Loucy (cell line): ENCODE results near the gene SYNJ2.

ENCODE experiments used
- H2AFZ ChIP-seq: fragments of 200-600 bp; sonication (generic); 2 replicates; pipeline ENCODE4 v1.6.0; 2016; ENCODE audit warnings: antibody characterized with exemption, mild to moderate bottlenecking, low read length, moderate library complexity
- H3F3A ChIP-seq: fragments of 200-600 bp; 2 replicates; pipeline ENCODE4 v1.6.0; 2016; ENCODE audit warnings: antibody characterized with exemption, low read depth, mild to moderate bottlenecking
- H3K27me3 ChIP-seq: fragments of 200-600 bp; sonication (generic); 2 replicates; pipeline ENCODE4 v1.6.1; 2014; ENCODE audit warnings: low read length, mild to moderate bottlenecking; ENCODE audit not compliant: insufficient read depth, poor library complexity, severe bottlenecking
- H3K36me3 ChIP-seq: fragments of 200-600 bp; sonication (generic); 2 replicates; pipeline ENCODE4 v1.6.1; 2016; ENCODE audit warnings: low read length; ENCODE audit not compliant: insufficient read depth
- H3K4me1 ChIP-seq: fragments of 200-600 bp; sonication (generic); 2 replicates; pipeline ENCODE4 v1.5.1; 2014; ENCODE audit warnings: low read length, mild to moderate bottlenecking; ENCODE audit not compliant: insufficient read depth, poor library complexity, severe bottlenecking
- H3K4me2 ChIP-seq: fragments of 200-600 bp; sonication (generic); 2 replicates; pipeline ENCODE4 v1.6.0; 2014; ENCODE audit warnings: antibody characterized with exemption, low read length, low read depth, mild to moderate bottlenecking; ENCODE audit not compliant: poor library complexity, severe bottlenecking
- H3K4me3 ChIP-seq: fragments of 200-600 bp; sonication (generic); 2 replicates; pipeline ENCODE4 v1.5.1; 2014; ENCODE audit warnings: low read length, mild to moderate bottlenecking, mixed read lengths; ENCODE audit not compliant: poor library complexity, severe bottlenecking
- H3K79me2 ChIP-seq: fragments of 200-600 bp; sonication (generic); 2 replicates; pipeline ENCODE4 v1.6.1; 2014; ENCODE audit warnings: low read length; ENCODE audit not compliant: insufficient read depth
- H3K9ac ChIP-seq: fragments of 200-600 bp; sonication (generic); 2 replicates; pipeline ENCODE4 v1.6.0; 2014; ENCODE audit warnings: mild to moderate bottlenecking, low read depth, low read length, moderate library complexity; ENCODE audit not compliant: poor library complexity, severe bottlenecking
- H3K9me2 ChIP-seq: fragments of 200-600 bp; sonication (generic); replicated peaks from 2 replicates; pipeline ENCODE4 v1.6.1; 2016; ENCODE audit warnings: low read depth, low read length, mixed read lengths
- H3K9me3 ChIP-seq: fragments of 200-600 bp; sonication (generic); 2 replicates; pipeline ENCODE4 v1.6.1; 2014; ENCODE audit warnings: mild to moderate bottlenecking, antibody characterized with exemption, low read length, low read depth; ENCODE audit not compliant: insufficient read depth
- H4K20me1 ChIP-seq: fragments of 200-600 bp; sonication (generic); 2 replicates; pipeline ENCODE4 v1.6.0; 2014; ENCODE audit warnings: antibody characterized with exemption, low read length, mild to moderate bottlenecking; ENCODE audit not compliant: insufficient read depth, poor library complexity, severe bottlenecking
- EZH2phosphoT487 ChIP-seq: fragments of 200-600 bp; IDR thresholded peaks from 2 replicates; pipeline ENCODE4 v1.6.1; 2018; ENCODE audit warnings: antibody characterized with exemption, mild to moderate bottlenecking, moderate library complexity, borderline replicate concordance
- TF ChIP-seq, protein P1 (sequence below): fragments of 200-600 bp; sonication (generic); conservative IDR thresholded peaks from 2 replicates; pipeline ENCODE4 v1.5.1; 2014; ENCODE audit warnings: mild to moderate bottlenecking, antibody characterized with exemption, low read length

SYNJ2 gene

DNA sequence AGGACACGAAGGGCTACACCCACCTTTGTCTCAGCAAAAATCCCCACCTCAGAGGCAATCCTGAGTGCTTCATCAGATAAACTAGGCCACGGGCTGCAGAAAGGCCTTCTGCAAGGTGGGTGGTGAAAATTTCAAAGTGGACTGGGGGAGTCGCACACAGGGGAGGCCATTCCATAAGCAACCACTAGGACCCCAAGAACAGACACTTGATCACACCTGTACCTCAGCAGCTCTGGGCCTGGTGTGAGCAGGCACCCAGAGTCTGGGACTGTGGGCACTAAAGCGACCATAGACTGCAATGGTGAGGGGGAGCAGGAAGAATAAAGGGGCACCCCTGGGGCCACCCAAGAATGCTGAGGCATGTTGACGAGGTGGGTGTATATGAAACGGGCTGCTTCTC lies 133.8 kb downstream of the SYNJ2 start:
- Histone ChIP-seq H2AFZ (no peak overlapping the region), H3K4me3 (no peak overlapping the region), H3K4me2 (no peak overlapping the region), H3K79me2 (no peaks in the 10 kb centered on the region), H3K9me2 (no peaks in the 10 kb centered on the region), H3F3A (no peaks in the 10 kb centered on the region), H3K9ac (no peak overlapping the region), H4K20me1 (no peaks in the 10 kb centered on the region), H3K27me3 (no peaks in the 10 kb centered on the region), H3K9me3 (no peaks in the 10 kb centered on the region), H3K36me3 (peaks cover 64% of the 10 kb centered on the region; the same call in 1 of the 2 replicates), H3K4me1 (no peaks in the 10 kb centered on the region)
- TF ChIP-seq, protein P1, sequence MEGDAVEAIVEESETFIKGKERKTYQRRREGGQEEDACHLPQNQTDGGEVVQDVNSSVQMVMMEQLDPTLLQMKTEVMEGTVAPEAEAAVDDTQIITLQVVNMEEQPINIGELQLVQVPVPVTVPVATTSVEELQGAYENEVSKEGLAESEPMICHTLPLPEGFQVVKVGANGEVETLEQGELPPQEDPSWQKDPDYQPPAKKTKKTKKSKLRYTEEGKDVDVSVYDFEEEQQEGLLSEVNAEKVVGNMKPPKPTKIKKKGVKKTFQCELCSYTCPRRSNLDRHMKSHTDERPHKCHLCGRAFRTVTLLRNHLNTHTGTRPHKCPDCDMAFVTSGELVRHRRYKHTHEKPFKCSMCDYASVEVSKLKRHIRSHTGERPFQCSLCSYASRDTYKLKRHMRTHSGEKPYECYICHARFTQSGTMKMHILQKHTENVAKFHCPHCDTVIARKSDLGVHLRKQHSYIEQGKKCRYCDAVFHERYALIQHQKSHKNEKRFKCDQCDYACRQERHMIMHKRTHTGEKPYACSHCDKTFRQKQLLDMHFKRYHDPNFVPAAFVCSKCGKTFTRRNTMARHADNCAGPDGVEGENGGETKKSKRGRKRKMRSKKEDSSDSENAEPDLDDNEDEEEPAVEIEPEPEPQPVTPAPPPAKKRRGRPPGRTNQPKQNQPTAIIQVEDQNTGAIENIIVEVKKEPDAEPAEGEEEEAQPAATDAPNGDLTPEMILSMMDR, result no peak
- no peak for TF ChIP-seq EZH2phosphoT487

DNA sequence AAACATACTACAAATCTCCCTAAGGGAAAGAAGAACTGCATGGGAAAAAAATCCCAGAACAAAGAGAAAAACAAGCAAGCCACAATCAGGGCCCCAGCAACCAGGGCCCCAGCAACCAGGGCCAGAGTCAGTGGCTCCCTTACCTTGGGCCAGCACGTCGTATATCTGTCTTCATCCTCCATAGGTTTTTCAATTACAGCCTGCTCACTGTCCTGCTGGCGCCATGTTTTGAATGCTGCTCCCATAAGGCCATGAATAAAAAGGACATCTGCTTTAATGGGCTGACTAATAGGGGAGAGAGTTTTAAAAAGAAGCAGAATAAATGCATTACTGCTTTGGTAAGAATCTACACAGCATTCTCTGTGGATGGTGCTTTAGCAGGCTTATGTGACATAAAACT lies 137.2 kb downstream of the SYNJ2 start:
- Histone ChIP-seq H3K36me3 (peaks cover 56% of the 10 kb centered on the region; the same call in 1 of the 2 replicates), H3K4me2 (no peak overlapping the region), H3F3A (no peaks in the 10 kb centered on the region), H3K9ac (no peak overlapping the region), H3K79me2 (no peaks in the 10 kb centered on the region), H3K27me3 (no peaks in the 10 kb centered on the region), H2AFZ (no peak overlapping the region), H3K4me1 (no peaks in the 10 kb centered on the region), H3K9me2 (no peaks in the 10 kb centered on the region), H4K20me1 (no peaks in the 10 kb centered on the region), H3K4me3 (no peak overlapping the region), H3K9me3 (no peaks in the 10 kb centered on the region)
- no peak for TF ChIP-seq EZH2phosphoT487
- TF ChIP-seq, protein P1, result no peak

DNA sequence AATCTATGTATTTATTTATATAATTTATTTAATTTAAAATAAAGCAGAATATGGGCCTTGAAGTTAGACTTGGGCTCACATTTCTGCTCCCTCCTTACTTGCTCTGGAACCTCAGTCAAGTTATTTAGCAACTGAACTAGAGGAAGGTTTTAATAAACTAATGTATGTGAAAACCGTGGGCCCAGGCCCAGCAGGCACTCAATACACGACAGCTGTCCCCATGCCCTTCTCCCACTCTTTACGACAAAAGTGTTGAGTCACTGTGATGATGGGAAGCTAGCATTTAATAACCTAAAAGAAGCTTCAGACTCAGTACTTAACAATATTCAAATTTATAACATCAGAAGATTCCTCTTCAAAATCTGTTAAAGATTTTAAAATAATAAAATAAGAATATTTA lies 139.7 kb downstream of the SYNJ2 start:
- Histone ChIP-seq H3K4me2 (no peak overlapping the region), H3K79me2 (no peaks in the 10 kb centered on the region), H3K9me2 (no peaks in the 10 kb centered on the region), H4K20me1 (no peaks in the 10 kb centered on the region), H2AFZ (no peak overlapping the region), H3K9ac (no peak overlapping the region), H3K9me3 (no peaks in the 10 kb centered on the region), H3K4me1 (no peaks in the 10 kb centered on the region), H3K36me3 (peaks cover 57% of the 10 kb centered on the region), H3K4me3 (no peak overlapping the region), H3K27me3 (no peaks in the 10 kb centered on the region), H3F3A (no peaks in the 10 kb centered on the region)
- TF ChIP-seq, protein P1, result no peak
- TF ChIP-seq EZH2phosphoT487, result no peak
